GM12891 (cell line): Measurements from ENCODE around the gene ZNF213. TPM values are rescaled to one million over a fixed set of nuclear protein-coding genes. Genes with fewer than 3 reads are reported as not detected.

Source experiments
- DNase-seq: peaks from one replicate; pipeline ENCODE4 v3.0.0; 2011; ENCODE audit warnings: low spot score; ENCODE audit not compliant: insufficient read length
- FAIRE-seq: peaks from 2 replicates; lab custom pipeline; 2011; peaks lifted over from hg19 to GRCh38; lab: Jason Lieb, UNC
- PAX5 ChIP-seq: IDR thresholded peaks from 2 replicates; pipeline ENCODE4 v1.6.1; 2011; ENCODE audit warnings: low read length, moderate library complexity, mild to moderate bottlenecking; ENCODE audit not compliant: insufficient read depth, severe bottlenecking
- POLR2A ChIP-seq: IDR thresholded peaks from 2 replicates; pipeline ENCODE4 v1.6.1; 2011; ENCODE audit warnings: low read depth, low read length, control low read depth
- POLR2AphosphoS5 ChIP-seq: IDR thresholded peaks from 2 replicates; pipeline ENCODE4 v1.6.1; 2011; ENCODE audit warnings: low read depth, low read length, control low read depth
- POU2F2 ChIP-seq: IDR thresholded peaks from 2 replicates; pipeline ENCODE4 v1.6.1; 2011; ENCODE audit warnings: low read depth, mild to moderate bottlenecking, control low read depth, low read length, moderate library complexity
- SPI1 ChIP-seq: IDR thresholded peaks from 2 replicates; pipeline ENCODE4 v1.6.1; 2011; ENCODE audit warnings: low read depth, low read length, control low read depth
- TAF1 ChIP-seq: IDR thresholded peaks from 2 replicates; pipeline ENCODE4 v1.6.1; 2011; ENCODE audit warnings: low read depth, low read length, control low read depth
- polyA plus RNA-seq: library from polyadenylated mRNA; unstranded; fragments of >200 nt; gene quantifications from one replicate; pipeline ENCODE4 v1.2.1, GENCODE V29; 2012; ENCODE audit warnings: low read depth, missing spikeins, inconsistent platforms; ENCODE audit not compliant: missing spikeins

Gene ZNF213, protein sequence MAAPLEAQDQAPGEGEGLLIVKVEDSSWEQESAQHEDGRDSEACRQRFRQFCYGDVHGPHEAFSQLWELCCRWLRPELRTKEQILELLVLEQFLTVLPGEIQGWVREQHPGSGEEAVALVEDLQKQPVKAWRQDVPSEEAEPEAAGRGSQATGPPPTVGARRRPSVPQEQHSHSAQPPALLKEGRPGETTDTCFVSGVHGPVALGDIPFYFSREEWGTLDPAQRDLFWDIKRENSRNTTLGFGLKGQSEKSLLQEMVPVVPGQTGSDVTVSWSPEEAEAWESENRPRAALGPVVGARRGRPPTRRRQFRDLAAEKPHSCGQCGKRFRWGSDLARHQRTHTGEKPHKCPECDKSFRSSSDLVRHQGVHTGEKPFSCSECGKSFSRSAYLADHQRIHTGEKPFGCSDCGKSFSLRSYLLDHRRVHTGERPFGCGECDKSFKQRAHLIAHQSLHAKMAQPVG
- 3.7 TPM for polyA plus RNA-seq

DNA sequence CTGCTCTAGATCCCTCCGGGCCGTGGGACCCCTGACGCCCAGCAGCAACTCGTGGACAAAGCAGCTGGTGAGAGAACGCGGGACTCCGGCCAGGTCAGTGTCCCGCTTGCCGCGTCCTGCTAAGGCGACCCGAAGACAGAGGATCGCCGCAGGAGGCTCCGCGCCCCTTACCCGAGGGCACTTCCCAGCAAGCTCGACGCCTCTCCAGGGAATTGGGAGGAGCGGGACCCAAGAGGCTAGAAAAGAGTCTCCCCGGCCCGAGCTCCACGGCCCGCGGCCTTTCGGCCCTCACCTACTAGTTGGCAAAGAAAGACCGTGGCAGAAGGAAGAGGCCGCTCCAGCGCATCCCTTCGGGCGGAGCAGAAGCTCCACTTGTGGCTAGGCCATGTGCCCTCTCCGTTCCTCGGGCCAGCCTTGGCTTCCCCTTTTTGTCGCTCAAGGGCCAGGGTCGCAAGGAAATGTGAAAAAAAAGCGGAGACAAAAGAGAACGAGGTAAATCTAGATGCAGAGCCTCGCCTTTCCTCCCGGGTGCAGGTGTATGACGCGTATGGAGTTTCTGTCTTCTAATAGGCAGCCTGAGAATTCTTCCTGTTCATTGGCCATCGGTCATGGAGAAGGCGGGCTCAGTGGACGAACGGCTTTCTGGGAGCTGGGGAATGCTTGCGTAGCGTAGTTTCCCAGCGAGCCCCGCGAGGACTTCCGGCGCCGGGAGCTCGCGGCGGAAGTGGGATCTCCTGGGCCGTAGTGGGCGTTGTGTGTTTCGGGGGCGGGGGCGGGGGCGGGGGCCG, at the start of gene ZNF213:
Gene ZNF213 (plus strand): TSS at position 692 of the 788 bp plus-strand sequence. CDS start 2,252 bp downstream, outside the sequence.
- FAIRE-seq, result peak; percentile 95
- no peak for TF ChIP-seq POU2F2
- TF ChIP-seq TAF1, result peak; percentile 51
- TF ChIP-seq POLR2A, result peak; percentile 77
- TF ChIP-seq SPI1, result no peak; the same call in 1 of the 2 replicates
- peak; percentile 84 for TF ChIP-seq POLR2AphosphoS5
- TF ChIP-seq PAX5, result no peak
- DNase-seq, result peak; percentile 93

GRCh38 chr16:3085868-3086595, 48.8 kb upstream of the ZNF213 start:
- no peak for TF ChIP-seq PAX5
- no peak for TF ChIP-seq POU2F2
- no peak for TF ChIP-seq POLR2AphosphoS5
- TF ChIP-seq SPI1, result no peak
- TF ChIP-seq TAF1, result no peak
- no peak for TF ChIP-seq POLR2A
- DNase-seq (no peak), FAIRE-seq (no peak)

DNA sequence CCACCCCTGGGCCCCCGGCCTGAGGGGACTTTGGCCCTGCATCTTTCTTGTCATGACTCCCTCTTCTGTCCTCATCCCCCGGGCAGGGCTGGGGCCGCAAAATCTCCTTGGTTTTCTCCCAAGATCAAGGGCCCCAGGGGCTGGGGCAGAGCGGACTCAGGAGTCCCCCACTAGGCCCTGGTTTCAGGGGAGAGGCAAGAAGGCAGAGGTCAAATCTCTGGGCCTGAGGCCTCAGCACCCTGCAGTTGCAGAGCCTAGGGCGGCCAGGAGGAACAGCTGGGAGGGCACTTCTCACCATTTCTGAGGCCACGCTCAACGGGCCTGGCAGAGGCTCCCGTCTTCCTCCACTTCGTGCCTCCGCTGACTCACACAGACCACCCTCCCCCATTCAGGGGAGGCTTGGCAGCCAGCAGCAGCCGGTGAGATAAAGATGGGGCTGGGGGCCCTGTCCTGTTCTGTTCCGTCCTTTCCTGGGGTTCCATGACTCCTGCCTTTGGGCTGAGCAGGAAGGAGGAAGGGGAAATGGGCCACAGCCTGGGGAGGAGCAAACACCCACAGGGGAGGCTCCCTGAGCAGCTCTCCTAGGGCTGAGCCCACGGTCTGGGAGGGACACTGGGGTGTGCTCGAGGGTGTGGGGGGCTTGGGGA, 48.1 kb upstream of the ZNF213 start:
- DNase-seq, result no peak
- no peak for FAIRE-seq
- TF ChIP-seq SPI1, result no peak
- TF ChIP-seq POLR2A, result no peak
- no peak for TF ChIP-seq PAX5
- no peak for TF ChIP-seq TAF1
- TF ChIP-seq POU2F2, result no peak
- no peak for TF ChIP-seq POLR2AphosphoS5

DNA sequence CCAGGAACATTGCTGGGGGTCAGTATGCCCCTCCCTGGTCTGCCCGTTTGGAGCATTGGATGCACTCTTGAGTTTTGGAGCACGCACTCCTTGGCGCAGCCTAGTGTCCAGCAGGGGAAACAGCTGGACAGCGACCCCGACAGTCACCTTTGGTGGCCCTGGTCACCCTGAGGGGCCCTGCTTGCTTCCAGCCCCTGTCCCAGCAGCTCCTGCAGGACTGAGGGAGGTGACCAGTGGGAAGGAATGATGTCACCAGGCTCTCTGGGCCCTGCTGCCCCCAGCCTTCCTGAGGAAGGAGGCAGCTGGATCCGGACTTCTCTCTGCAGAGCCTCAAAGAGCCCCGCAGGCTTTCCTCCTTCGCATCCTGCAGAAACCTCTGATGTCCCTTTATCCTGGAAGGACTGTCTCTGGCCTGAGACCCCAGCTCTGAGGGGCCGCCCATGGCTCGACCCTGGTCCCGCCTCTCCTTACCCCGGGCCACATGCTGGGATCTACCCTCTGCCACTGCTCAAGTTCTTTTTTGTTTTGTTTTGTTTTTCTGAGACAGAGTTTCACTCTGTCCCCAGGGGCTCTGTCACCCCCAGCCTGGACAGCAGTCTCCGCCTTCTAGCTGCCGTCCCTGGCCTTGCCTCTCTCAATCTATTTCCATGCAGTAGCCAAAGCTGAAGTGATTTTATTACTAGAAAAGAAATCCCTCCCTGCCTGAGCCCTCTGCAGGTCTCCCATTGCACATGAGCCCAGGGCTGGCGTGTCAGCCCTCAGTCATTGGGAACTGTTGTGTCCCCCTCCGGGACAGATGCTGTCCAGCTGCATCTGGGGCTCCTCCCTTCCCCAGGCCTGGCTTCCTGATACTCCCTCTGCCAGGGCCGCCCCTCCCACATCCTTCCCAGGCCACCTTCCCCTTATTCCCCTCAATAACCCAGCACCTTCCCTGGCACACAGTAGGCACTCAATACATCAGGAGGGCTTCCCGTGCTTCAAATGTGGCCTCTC, 47.3 kb upstream of the ZNF213 start:
- no peak for TF ChIP-seq PAX5
- no peak for TF ChIP-seq POU2F2
- no peak for TF ChIP-seq TAF1
- TF ChIP-seq SPI1, result no peak
- no peak for TF ChIP-seq POLR2AphosphoS5
- DNase-seq (no peak), FAIRE-seq (peak; percentile 66)

GRCh38 chr16:3088450-3088849, 46.4 kb upstream of the ZNF213 start:
- FAIRE-seq (no peak), DNase-seq (no peak)
- TF ChIP-seq TAF1 (no peak), SPI1 (no peak), POLR2AphosphoS5 (no peak), POLR2A (no peak), PAX5 (no peak), POU2F2 (no peak)

DNA sequence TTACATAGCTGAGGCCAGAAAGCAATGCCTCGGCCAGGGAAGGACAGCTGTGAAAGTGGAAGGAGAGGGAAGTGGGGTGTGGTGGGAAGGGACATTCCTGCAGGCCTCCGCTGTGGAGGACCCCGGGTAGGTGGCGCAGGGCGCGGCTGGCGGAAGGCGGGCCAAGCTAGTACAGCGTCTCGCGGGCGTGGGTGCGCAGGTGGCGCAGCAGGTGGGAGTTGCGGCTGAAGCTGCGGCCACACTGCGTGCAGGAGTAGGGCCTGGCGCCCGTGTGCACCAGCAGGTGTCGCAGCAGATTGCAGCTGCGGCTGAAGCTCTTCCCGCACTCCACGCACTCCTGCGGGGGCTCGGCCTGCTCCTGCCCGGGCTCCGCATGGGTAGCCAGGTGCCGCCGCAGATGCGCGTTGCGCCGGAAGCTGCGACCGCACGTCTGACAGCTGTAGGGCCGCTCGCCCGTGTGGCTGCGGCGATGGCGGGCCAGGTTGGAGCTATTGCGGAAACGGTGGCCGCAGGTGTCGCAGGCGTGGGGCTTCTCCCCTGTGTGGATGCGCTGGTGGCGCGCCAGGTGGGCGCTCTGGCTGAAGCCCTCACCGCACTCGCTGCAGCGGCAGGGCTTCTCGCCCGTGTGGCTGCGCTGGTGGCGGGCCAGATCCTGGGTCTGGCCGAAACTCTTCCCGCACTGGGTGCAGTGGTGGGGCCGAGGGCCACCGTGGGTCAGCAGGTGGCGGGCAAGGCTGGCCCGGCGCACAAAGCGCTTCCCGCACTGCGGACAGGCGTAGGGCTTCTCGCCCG, 45.7 kb upstream of the ZNF213 start:
- TF ChIP-seq POU2F2 (no peak), POLR2A (no peak)
- FAIRE-seq (no peak), DNase-seq (no peak)

- TF ChIP-seq TAF1 (no peak), PAX5 (no peak), POU2F2 (no peak), POLR2AphosphoS5 (no peak), POLR2A (no peak), SPI1 (no peak)
- FAIRE-seq (no peak), DNase-seq (no peak)
Observed at GRCh38 chr16:3089717-3090592, 44.9 kb upstream of the ZNF213 start.
